Suppressor macrophage (primary cell): Measurements from ENCODE around the gene MAGI3.
"Not testable (repeated sequence)": the region's sequence is repeated elsewhere in the genome, so short reads cannot be mapped to it uniquely, and the experiment has no call there.

Experiments
- DNase-seq, 4 experiments: peaks; one replicate each; pipeline ENCODE4 v3.0.0-alpha.2; 2020 to 2022

MAGI3 gene

GRCh38 chr1:113701429-113701828, 311.1 kb downstream of the MAGI3 start:
- peak; percentile 35 to 63 (median 51) for DNase-seq

GRCh38 chr1:113714606-113715269, 324.4 kb downstream of the MAGI3 start:
- DNase-seq: no peak

- DNase-seq: not testable (repeated sequence)
Measured at GRCh38 chr1:113717506-113717905, 327.2 kb downstream of the MAGI3 start.

- DNase-seq: not testable (repeated sequence)
Measured at GRCh38 chr1:113718621-113719020, 328.3 kb downstream of the MAGI3 start.

- DNase-seq: no peak
Measured at GRCh38 chr1:113721010-113721409, 330.7 kb downstream of the MAGI3 start.

GRCh38 chr1:113732802-113733201, 342.5 kb downstream of the MAGI3 start:
- no peak for DNase-seq

GRCh38 chr1:113734357-113735055, 344.2 kb downstream of the MAGI3 start:
- DNase-seq: no peak
